Astrocyte of the spinal cord (primary cell): Measurements from ENCODE around the gene MBD3L2.
"Not testable (repeated sequence)": the region's sequence is repeated elsewhere in the genome, so short reads cannot be mapped to it uniquely, and the experiment has no call there.

ENCODE experiments used
- DNase-seq: peaks from one replicate; pipeline ENCODE4 v3.0.0; 2011; ENCODE audit warnings: low read depth, low spot score
- H3K4me3 ChIP-seq: 2 replicates; pipeline ENCODE4 v1.5.1; 2011; ENCODE audit warnings: low read depth, mild to moderate bottlenecking, low read length, moderate library complexity
- in situ Hi-C: cut with HindIII; loops from 2 replicates; pipeline ENCODE4 v1.10.0; 2017; ENCODE audit warnings: low sequenced_read_pairs
- TF ChIP-seq, protein P1 (sequence below): IDR thresholded peaks from 2 replicates; pipeline ENCODE4 v1.5.1; 2012; ENCODE audit warnings: low read depth, mild to moderate bottlenecking, low read length, inconsistent platforms

Gene MBD3L2

DNA sequence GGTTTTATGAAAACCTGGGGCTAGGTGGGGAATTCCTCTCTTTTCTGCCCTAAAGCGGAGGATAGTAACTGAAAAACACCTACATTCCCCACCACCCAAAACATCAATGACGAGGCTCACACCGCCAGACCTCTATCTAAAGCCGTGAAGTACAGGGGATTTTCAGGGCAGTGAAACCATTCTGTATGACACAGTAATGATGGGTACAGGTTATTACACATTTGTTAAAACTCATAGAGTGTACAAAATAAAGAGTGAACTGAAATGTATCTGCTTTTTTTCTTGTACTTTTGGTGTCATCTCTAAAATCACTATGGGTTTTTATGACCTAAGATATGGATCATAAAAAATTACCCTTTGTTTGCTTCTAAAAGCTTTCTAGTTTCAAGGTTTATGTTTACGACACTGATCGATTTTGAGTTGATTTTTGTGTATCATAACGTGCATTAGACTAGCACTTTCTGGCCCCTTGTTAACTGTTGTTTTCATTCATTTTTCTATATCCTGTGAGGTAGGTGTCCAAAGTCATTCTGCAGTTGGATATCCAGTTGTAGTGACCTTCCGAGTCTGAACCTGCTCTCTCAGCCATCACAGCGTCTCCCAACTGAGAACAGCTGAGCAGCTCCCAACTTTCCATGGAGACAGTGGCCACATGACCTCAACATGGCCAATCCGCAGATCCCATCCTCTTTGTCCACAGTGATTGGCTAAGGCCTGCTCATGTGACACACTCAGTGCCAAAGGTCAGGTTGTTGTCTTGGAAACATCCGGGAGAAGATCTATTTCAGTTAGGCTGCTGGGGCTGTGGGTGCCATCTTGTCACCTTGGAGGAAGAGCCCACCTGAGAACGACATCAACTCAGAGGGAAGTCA lies 38.2 kb upstream of the MBD3L2 start:
- in situ Hi-C loops = no loop called here
- no peak overlapping the region for H3K4me3 ChIP-seq
- no peak for DNase-seq
- TF ChIP-seq, protein P1, sequence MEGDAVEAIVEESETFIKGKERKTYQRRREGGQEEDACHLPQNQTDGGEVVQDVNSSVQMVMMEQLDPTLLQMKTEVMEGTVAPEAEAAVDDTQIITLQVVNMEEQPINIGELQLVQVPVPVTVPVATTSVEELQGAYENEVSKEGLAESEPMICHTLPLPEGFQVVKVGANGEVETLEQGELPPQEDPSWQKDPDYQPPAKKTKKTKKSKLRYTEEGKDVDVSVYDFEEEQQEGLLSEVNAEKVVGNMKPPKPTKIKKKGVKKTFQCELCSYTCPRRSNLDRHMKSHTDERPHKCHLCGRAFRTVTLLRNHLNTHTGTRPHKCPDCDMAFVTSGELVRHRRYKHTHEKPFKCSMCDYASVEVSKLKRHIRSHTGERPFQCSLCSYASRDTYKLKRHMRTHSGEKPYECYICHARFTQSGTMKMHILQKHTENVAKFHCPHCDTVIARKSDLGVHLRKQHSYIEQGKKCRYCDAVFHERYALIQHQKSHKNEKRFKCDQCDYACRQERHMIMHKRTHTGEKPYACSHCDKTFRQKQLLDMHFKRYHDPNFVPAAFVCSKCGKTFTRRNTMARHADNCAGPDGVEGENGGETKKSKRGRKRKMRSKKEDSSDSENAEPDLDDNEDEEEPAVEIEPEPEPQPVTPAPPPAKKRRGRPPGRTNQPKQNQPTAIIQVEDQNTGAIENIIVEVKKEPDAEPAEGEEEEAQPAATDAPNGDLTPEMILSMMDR = no peak

- no peak for DNase-seq
- TF ChIP-seq, protein P1 = no peak
- no peak overlapping the region for H3K4me3 ChIP-seq
- in situ Hi-C loops = no loop called here
Measured at GRCh38 chr19:7013678-7014077, 35.4 kb upstream of the MBD3L2 start.

GRCh38 chr19:7018828-7019227 lies 30.3 kb upstream of the MBD3L2 start:
- in situ Hi-C loops = no loop called here

DNA sequence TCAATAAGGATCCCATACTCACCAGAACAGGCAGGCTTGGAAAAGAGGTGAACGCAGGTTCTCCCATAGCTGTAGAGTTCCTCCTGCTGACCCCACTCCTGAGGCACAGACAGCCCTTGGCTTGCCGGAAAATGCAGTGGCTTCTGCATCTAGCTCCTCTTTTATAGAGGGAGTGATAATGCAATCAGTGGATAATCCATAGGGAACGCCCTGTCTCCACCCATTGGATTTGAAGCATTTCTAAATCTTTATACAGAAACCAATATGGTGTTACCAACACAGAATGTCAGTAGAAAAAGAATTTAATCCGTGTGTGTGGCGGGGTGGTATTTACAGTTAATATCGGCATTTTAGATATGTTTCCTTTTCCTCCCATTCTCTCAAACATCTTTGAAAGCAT lies 27.8 kb upstream of the MBD3L2 start, which contains the start of gene MBD3L2B:
TSS of gene MBD3L2B (minus strand) at position 101 of the 400 bp plus-strand sequence. CDS start at position 67, 34 bp downstream.
- H3K4me3 ChIP-seq, DNase-seq, in situ Hi-C loops: not testable (repeated sequence)

More at GRCh38 chr19:7018828-7019227, 30.3 kb upstream of the MBD3L2 start:
- TF ChIP-seq, protein P1 = no peak
- H3K4me3 ChIP-seq = no peak overlapping the region
- DNase-seq = no peak

DNA sequence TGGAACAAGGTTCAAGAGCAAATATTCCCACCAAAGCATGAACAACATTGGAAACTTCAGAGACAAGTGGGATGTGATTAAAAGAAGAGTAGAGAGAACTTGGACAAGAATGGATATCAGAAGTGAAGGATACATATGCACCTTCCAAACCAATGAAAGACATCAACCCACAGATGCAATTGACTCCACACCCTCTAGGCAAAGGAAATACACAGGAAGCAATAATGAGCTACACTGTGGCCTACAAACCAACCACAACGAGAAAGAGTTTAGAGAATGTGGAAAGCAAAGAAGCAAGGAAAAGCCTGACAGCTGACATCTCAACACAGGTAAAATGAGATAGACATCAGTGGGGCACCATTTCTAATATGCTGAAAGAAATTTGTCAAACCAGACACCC lies 20.3 kb upstream of the MBD3L2 start:
- DNase-seq, in situ Hi-C loops, H3K4me3 ChIP-seq: not testable (repeated sequence)

- in situ Hi-C loops, DNase-seq, H3K4me3 ChIP-seq: not testable (repeated sequence)
Measured at GRCh38 chr19:7030278-7030677, 18.8 kb upstream of the MBD3L2 start, which contains the start of gene MBD3L5. Gene MBD3L5, plus strand, starts transcription at chr19:7030578. Its CDS starts 34 bp downstream, at chr19:7030612.

- DNase-seq, in situ Hi-C loops, H3K4me3 ChIP-seq: not testable (repeated sequence)
Measured at GRCh38 chr19:7040079-7040478, 9.0 kb upstream of the MBD3L2 start, which contains the start of gene MBD3L4. Gene MBD3L4, minus strand, starts transcription at chr19:7040179. Its CDS starts 35 bp downstream, at chr19:7040144.

- in situ Hi-C loops, DNase-seq, H3K4me3 ChIP-seq: not testable (repeated sequence)
Measured at GRCh38 chr19:7041563-7041962, 7.6 kb upstream of the MBD3L2 start.

DNA sequence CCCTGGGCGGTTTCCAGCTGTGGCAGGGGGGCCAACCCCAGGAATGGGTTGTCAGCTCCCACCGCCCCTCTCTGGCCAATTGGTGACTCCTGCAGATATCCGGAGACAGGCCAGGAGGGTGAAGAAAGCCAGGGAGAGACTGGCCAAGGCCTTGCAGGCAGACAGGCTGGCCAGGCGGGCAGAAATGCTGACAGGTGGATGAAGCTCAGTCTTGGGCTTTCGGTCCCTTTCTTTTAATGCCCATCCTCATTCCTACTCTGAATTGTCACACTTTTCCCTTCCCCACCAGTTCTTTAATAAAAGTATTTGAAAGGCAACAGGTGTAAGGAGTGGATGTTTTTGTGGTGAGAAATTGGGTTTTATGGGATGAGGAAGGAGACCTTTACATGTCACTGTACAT lies 2.3 kb downstream of the MBD3L2 start:
- DNase-seq, in situ Hi-C loops, H3K4me3 ChIP-seq: not testable (repeated sequence)

GRCh38 chr19:7052896-7053295 lies 3.8 kb downstream of the MBD3L2 start:
- H3K4me3 ChIP-seq, in situ Hi-C loops, DNase-seq: not testable (repeated sequence)

GRCh38 chr19:7054635-7055368 lies 5.7 kb downstream of the MBD3L2 start:
- DNase-seq, H3K4me3 ChIP-seq, in situ Hi-C loops: not testable (repeated sequence)

GRCh38 chr19:7055679-7056078 lies 6.6 kb downstream of the MBD3L2 start:
- in situ Hi-C loops, DNase-seq, H3K4me3 ChIP-seq: not testable (repeated sequence)

GRCh38 chr19:7056371-7056770 lies 7.2 kb downstream of the MBD3L2 start:
- in situ Hi-C loops, H3K4me3 ChIP-seq: not testable (repeated sequence)

More at GRCh38 chr19:7056371-7056770, 7.2 kb downstream of the MBD3L2 start:
- not testable (repeated sequence) for DNase-seq
